NCI-H524 treated with DMSO at 0.1 percent for 48 hours (cell line): ENCODE measurements around the gene HSDL2.
"Not testable (repeated sequence)": the region's sequence is repeated elsewhere in the genome, so short reads cannot be mapped to it uniquely, and the experiment has no call there.

Source experiments
- DNase-seq: peaks from one replicate; lab custom pipeline; 2025; lab: John Stamatoyannopoulos, UW

The HSDL2 gene

GRCh38 chr9:112380102-112380824, at the start of gene HSDL2:
Gene HSDL2 (plus strand): TSS chr9:112380108. CDS start chr9:112380164, 56 bp downstream.
- no peak for DNase-seq

- DNase-seq = no peak
Observed at GRCh38 chr9:112331674-112331952, 48.3 kb upstream of the HSDL2 start.

GRCh38 chr9:112332214-112332613, 47.7 kb upstream of the HSDL2 start:
- DNase-seq = no peak

- no peak for DNase-seq
Observed at GRCh38 chr9:112332674-112332976, 47.3 kb upstream of the HSDL2 start.

GRCh38 chr9:112332977-112333638, 46.8 kb upstream of the HSDL2 start, which contains the start of gene PTBP3:
Gene PTBP3 (minus strand): TSS chr9:112333619. CDS start chr9:112297865, 35,754 bp downstream.
- no peak for DNase-seq

GRCh38 chr9:112333639-112334431, 46.1 kb upstream of the HSDL2 start:
- peak; percentile 47 for DNase-seq

GRCh38 chr9:112334432-112334841, 45.5 kb upstream of the HSDL2 start:
- DNase-seq = no peak

GRCh38 chr9:112337547-112337946, 42.4 kb upstream of the HSDL2 start:
- no peak for DNase-seq

- no peak for DNase-seq
Observed at GRCh38 chr9:112338561-112338960, 41.3 kb upstream of the HSDL2 start.

GRCh38 chr9:112339886-112340285, 40.0 kb upstream of the HSDL2 start:
- DNase-seq = no peak

- no peak for DNase-seq
Observed at GRCh38 chr9:112341730-112342129, 38.2 kb upstream of the HSDL2 start.

GRCh38 chr9:112348257-112349007, 31.5 kb upstream of the HSDL2 start:
- peak; percentile 58 for DNase-seq

- no peak for DNase-seq
Observed at GRCh38 chr9:112349008-112349333, 30.9 kb upstream of the HSDL2 start.

GRCh38 chr9:112351184-112351583, 28.7 kb upstream of the HSDL2 start:
- DNase-seq = no peak

GRCh38 chr9:112352209-112352608, 27.7 kb upstream of the HSDL2 start:
- DNase-seq = no peak

- DNase-seq = no peak
Observed at GRCh38 chr9:112354081-112354743, 25.7 kb upstream of the HSDL2 start.

- DNase-seq = no peak
Observed at GRCh38 chr9:112355427-112355897, 24.4 kb upstream of the HSDL2 start.

GRCh38 chr9:112360047-112360804, 19.7 kb upstream of the HSDL2 start:
- no peak for DNase-seq

- no peak for DNase-seq
Observed at GRCh38 chr9:112361601-112362000, 18.3 kb upstream of the HSDL2 start.

- no peak for DNase-seq
Observed at GRCh38 chr9:112364761-112365160, 15.1 kb upstream of the HSDL2 start.

GRCh38 chr9:112365257-112365656, 14.7 kb upstream of the HSDL2 start:
- DNase-seq = not testable (repeated sequence)
